Ishikawa (cell line): ENCODE measurements around the gene OGA.

ENCODE experiments used
- CEBPB ChIP-seq: IDR thresholded peaks from 2 replicates; pipeline ENCODE4 v1.6.1; 2012
- CREB1 ChIP-seq: IDR thresholded peaks from 2 replicates; pipeline ENCODE4 v1.6.1; 2012; ENCODE audit warnings: low read depth
- EGR1 ChIP-seq: IDR thresholded peaks from 2 replicates; pipeline ENCODE4 v1.6.1; 2012
- EP300 ChIP-seq: IDR thresholded peaks from 2 replicates; pipeline ENCODE4 v1.6.1; 2012; ENCODE audit warnings: borderline replicate concordance
- FOXM1 ChIP-seq: IDR thresholded peaks from 2 replicates; pipeline ENCODE4 v1.6.1; 2012; ENCODE audit warnings: low read depth, borderline replicate concordance
- NFIC ChIP-seq: IDR thresholded peaks from 2 replicates; pipeline ENCODE4 v1.6.1; 2012
- RAD21 ChIP-seq: IDR thresholded peaks from 2 replicates; pipeline ENCODE4 v1.6.1; 2012; ENCODE audit warnings: low read depth
- TAF1 ChIP-seq: IDR thresholded peaks from 2 replicates; pipeline ENCODE4 v1.6.1; 2012; ENCODE audit warnings: low read depth, mild to moderate bottlenecking
- TCF12 ChIP-seq: IDR thresholded peaks from 2 replicates; pipeline ENCODE4 v1.6.1; 2012; ENCODE audit warnings: low read depth
- TEAD4 ChIP-seq: IDR thresholded peaks from 2 replicates; pipeline ENCODE4 v1.6.1; 2012
- YY1 ChIP-seq: IDR thresholded peaks from 2 replicates; pipeline ENCODE4 v1.6.1; 2012; ENCODE audit warnings: low read depth
- ZBTB7A ChIP-seq: IDR thresholded peaks from 2 replicates; pipeline ENCODE4 v1.6.1; 2012; ENCODE audit warnings: low read depth
- TF ChIP-seq, protein P1 (sequence below): IDR thresholded peaks from 2 replicates; pipeline ENCODE4 v1.6.1; 2012
- TF ChIP-seq, protein P2 (sequence below): IDR thresholded peaks from 2 replicates; pipeline ENCODE4 v1.6.1; 2012; ENCODE audit warnings: low read depth, mild to moderate bottlenecking
- TF ChIP-seq, protein P3 (sequence below): IDR thresholded peaks from 2 replicates; pipeline ENCODE4 v1.6.1; 2012

OGA gene

DNA sequence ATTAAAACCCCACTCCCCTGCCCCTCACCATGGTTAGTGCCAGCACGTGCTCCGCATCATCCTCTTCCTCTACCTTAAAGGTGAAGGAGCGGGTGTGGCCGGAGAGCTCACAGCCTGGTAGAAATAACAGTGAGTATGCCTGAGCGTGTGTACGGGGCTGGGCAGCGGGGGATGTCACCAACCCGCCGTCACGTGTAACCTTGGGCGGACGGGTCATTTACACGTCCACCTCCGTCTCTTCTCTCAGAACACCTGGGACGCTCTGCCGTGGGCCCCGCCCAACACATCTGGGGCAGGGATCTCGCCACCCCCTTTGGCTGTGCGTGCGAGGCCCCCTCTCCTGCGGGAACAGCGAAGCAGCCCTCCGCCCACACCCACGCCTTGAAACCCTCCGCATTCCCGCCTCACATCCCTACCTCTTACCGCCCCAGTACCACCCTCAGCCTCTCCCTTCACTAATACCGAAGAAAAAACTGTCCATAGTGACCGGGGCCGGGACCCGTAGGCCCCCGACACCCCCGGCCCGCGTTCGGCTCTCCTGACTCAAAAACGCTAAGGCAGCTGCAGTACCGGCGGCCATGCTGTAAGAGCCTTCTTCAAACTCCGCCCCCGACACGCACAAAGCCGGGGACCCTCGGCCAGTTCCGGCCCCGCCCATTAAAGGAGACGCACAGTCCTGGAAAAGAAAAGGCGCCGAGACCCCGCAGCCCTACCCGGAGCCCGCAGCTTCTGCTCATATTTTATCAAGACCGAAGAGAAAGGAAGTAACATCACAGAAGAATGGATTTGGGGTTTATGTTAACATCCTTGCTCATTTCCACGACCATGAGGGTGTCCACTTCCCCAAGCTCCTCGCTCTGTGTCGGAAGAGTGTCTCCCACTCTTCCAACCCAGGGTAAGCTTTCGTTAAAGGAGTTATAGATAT lies 35.2 kb downstream of the OGA start, which contains the start of gene NPM3:
NPM3 (minus strand) TSS at position 636 of the 925 bp plus-strand sequence; CDS start at position 580, 56 bp downstream.
- TF ChIP-seq TEAD4 (peak; percentile 36), RAD21 (no peak), TCF12 (peak; percentile 75; the same call in 1 of the 2 replicates), NFIC (no peak; the same call in 1 of the 2 replicates), YY1 (peak; percentile 96), FOXM1 (no peak; the same call in 1 of the 2 replicates), EP300 (no peak), EGR1 (peak; percentile 85; the same call in 1 of the 2 replicates), CREB1 (peak; percentile 90), ZBTB7A (peak; percentile 92), TAF1 (peak; percentile 95), CEBPB (no peak)
- TF ChIP-seq, protein P1, sequence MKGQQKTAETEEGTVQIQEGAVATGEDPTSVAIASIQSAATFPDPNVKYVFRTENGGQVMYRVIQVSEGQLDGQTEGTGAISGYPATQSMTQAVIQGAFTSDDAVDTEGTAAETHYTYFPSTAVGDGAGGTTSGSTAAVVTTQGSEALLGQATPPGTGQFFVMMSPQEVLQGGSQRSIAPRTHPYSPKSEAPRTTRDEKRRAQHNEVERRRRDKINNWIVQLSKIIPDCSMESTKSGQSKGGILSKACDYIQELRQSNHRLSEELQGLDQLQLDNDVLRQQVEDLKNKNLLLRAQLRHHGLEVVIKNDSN: peak; percentile 83
- TF ChIP-seq, protein P2, sequence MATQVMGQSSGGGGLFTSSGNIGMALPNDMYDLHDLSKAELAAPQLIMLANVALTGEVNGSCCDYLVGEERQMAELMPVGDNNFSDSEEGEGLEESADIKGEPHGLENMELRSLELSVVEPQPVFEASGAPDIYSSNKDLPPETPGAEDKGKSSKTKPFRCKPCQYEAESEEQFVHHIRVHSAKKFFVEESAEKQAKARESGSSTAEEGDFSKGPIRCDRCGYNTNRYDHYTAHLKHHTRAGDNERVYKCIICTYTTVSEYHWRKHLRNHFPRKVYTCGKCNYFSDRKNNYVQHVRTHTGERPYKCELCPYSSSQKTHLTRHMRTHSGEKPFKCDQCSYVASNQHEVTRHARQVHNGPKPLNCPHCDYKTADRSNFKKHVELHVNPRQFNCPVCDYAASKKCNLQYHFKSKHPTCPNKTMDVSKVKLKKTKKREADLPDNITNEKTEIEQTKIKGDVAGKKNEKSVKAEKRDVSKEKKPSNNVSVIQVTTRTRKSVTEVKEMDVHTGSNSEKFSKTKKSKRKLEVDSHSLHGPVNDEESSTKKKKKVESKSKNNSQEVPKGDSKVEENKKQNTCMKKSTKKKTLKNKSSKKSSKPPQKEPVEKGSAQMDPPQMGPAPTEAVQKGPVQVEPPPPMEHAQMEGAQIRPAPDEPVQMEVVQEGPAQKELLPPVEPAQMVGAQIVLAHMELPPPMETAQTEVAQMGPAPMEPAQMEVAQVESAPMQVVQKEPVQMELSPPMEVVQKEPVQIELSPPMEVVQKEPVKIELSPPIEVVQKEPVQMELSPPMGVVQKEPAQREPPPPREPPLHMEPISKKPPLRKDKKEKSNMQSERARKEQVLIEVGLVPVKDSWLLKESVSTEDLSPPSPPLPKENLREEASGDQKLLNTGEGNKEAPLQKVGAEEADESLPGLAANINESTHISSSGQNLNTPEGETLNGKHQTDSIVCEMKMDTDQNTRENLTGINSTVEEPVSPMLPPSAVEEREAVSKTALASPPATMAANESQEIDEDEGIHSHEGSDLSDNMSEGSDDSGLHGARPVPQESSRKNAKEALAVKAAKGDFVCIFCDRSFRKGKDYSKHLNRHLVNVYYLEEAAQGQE: no peak
- TF ChIP-seq, protein P3, sequence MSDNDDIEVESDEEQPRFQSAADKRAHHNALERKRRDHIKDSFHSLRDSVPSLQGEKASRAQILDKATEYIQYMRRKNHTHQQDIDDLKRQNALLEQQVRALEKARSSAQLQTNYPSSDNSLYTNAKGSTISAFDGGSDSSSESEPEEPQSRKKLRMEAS: peak; percentile 74

DNA sequence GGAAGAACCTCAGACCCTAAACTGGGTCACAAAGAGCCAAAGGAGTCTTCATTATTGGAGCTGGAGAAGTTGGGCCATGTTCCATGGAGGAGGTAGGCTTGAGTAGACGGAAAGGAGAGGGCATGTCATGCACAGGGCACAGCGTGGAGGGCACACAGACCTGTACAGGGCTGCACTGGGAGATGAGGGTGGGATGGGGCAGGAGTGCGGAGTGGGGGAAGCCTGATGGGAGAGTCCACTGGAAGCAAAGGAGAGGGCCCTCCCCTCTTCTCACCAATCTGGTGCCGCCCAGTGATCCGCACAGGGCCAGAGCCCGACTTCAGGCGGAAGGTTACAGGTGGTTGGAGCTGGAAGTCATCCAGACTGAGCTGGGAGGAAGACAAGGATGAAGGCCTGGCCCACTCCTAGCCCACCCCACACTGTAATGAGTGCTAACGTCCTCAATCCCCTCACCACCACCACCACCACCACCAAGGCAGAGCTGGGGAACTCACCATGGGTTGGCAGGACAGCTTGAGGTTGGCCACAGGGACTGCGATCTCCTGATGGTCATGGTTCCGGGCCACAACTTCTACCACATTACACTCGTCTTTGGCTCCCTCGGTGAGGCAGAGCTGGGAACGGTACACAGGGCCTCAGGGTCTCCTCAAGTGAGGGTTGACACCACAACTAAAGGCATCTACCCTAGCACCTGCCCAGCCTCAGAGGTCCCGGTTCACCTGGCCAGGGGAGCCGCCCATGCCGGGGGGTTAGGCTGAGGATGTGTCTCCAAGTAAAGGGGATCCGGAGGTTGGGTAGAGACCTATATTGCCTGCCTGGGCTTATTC lies 36.0 kb downstream of the OGA start:
- no peak for TF ChIP-seq RAD21
- TF ChIP-seq, protein P1: no peak
- no peak for TF ChIP-seq EGR1
- TF ChIP-seq ZBTB7A: no peak
- no peak for TF ChIP-seq FOXM1
- TF ChIP-seq, protein P2: no peak
- TF ChIP-seq CREB1: no peak
- TF ChIP-seq TEAD4: no peak
- no peak for TF ChIP-seq NFIC
- TF ChIP-seq TCF12: no peak

DNA sequence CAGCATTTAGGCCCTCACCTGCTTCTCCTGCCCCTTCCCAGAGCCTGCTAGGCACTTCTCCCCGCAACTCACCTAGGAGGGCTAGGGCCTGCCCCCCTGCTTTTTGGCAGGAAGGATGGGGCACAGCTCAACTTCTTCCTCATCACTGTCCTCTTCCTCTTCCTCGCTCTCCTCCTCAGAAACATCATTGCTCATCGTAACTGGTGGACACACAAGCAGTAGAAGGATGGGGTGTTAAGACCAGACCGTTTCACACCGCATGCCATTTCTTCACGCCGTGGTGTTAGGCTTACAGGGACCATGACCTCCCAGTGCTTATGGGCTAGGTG lies 36.6 kb downstream of the OGA start:
- TF ChIP-seq TEAD4: no peak
- TF ChIP-seq EP300: no peak
- no peak for TF ChIP-seq CEBPB
- TF ChIP-seq RAD21: no peak
- TF ChIP-seq CREB1: no peak
- TF ChIP-seq, protein P3: no peak
- TF ChIP-seq, protein P2: no peak
- no peak for TF ChIP-seq NFIC
- no peak for TF ChIP-seq TCF12
- TF ChIP-seq, protein P1: no peak
- no peak for TF ChIP-seq EGR1
- TF ChIP-seq TAF1: no peak
- TF ChIP-seq FOXM1: no peak
- TF ChIP-seq YY1: no peak
- TF ChIP-seq ZBTB7A: no peak
